Endothelial cell of umbilical vein (primary cell): ENCODE data around the gene CD82.

Source experiments
- EZH2 ChIP-seq: IDR thresholded peaks from 2 replicates; pipeline ENCODE4 v1.6.1; 2012; ENCODE audit warnings: borderline replicate concordance, low read depth, mild to moderate bottlenecking, moderate library complexity, low read length, inconsistent platforms; ENCODE audit not compliant: severe bottlenecking
- JUN ChIP-seq: IDR thresholded peaks from 2 replicates; pipeline ENCODE4 v1.6.1; 2011; ENCODE audit warnings: borderline replicate concordance, low read depth; ENCODE audit not compliant: insufficient read length, insufficient read depth
- MYC ChIP-seq: IDR thresholded peaks from one replicate; pipeline ENCODE4 v1.6.1; 2011; ENCODE audit warnings: mild to moderate bottlenecking, low read depth, low read length
- POLR2A ChIP-seq: IDR thresholded peaks from 2 replicates; pipeline ENCODE4 v1.6.1; 2012; ENCODE audit warnings: low read depth, mild to moderate bottlenecking, control low read depth, low read length
- POLR2AphosphoS5 ChIP-seq: IDR thresholded peaks from 2 replicates; pipeline ENCODE4 v1.6.1; 2012; ENCODE audit warnings: low read depth, mild to moderate bottlenecking, control low read depth, low read length, moderate library complexity; ENCODE audit not compliant: insufficient read depth
- TF ChIP-seq, protein P1 (sequence below), 2 donors: IDR thresholded peaks; 1 replicate in 1 of 2; 2 replicates in 1 of 2; pipeline ENCODE4 v1.5.1; 2011; ENCODE audit warnings: low read length in 2 of 2, mild to moderate bottlenecking in 2 of 2, moderate library complexity in 2 of 2, control low read depth in 1 of 2, inconsistent platforms in 1 of 2, low read depth in 1 of 2; ENCODE audit not compliant: insufficient read depth in 1 of 2; ENCODE audit errors: extremely low read depth in 1 of 2

DNA sequence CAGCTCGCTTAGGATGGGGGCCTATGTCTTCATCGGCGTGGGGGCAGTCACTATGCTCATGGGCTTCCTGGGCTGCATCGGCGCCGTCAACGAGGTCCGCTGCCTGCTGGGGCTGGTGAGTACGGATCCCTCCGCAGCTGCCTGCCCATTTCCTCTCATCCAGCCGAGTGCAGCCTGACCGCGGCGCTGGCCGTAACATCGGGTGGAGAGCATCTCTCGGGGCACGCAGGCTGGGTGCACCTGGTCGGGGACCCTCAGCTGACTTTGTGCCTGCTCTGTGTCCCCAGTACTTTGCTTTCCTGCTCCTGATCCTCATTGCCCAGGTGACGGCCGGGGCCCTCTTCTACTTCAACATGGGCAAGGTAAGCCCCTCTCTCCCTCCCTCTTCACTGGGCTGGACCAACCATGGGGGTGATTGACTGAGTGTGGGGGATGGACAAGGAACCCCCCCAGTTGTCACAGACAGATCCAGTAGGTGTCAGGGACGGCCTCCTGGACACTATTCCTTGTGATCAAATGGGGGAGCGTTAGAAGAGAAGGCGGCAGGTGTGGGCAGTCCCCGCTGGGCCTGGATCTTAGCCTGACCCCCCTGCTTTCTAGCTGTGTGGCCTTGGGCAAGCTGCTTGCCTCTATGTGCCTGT is 39.7 kb downstream of the CD82 start:
- TF ChIP-seq POLR2A (no peak), MYC (no peak), POLR2AphosphoS5 (no peak), EZH2 (no peak), JUN (no peak)
- TF ChIP-seq, protein P1, sequence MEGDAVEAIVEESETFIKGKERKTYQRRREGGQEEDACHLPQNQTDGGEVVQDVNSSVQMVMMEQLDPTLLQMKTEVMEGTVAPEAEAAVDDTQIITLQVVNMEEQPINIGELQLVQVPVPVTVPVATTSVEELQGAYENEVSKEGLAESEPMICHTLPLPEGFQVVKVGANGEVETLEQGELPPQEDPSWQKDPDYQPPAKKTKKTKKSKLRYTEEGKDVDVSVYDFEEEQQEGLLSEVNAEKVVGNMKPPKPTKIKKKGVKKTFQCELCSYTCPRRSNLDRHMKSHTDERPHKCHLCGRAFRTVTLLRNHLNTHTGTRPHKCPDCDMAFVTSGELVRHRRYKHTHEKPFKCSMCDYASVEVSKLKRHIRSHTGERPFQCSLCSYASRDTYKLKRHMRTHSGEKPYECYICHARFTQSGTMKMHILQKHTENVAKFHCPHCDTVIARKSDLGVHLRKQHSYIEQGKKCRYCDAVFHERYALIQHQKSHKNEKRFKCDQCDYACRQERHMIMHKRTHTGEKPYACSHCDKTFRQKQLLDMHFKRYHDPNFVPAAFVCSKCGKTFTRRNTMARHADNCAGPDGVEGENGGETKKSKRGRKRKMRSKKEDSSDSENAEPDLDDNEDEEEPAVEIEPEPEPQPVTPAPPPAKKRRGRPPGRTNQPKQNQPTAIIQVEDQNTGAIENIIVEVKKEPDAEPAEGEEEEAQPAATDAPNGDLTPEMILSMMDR (IDR thresholded peaks at IDR 0.05; ENCODE audit: extremely low read depth in 1 of 2, insufficient read depth in 1 of 2, low read depth in 1 of 2, low read length in 2 of 2) = no peak
